GM18519 (cell line): Measurements from ENCODE around the gene MLPH.

Experiments
- ATAC-seq: cut with Tn5 transposase; IDR thresholded peaks from one replicate; pipeline ENCODE4 v1.9.1; 2021; ENCODE audit warnings: mild to moderate bottlenecking, moderate library complexity; ENCODE audit not compliant: unreplicated experiment, low FRiP score

The MLPH gene

DNA sequence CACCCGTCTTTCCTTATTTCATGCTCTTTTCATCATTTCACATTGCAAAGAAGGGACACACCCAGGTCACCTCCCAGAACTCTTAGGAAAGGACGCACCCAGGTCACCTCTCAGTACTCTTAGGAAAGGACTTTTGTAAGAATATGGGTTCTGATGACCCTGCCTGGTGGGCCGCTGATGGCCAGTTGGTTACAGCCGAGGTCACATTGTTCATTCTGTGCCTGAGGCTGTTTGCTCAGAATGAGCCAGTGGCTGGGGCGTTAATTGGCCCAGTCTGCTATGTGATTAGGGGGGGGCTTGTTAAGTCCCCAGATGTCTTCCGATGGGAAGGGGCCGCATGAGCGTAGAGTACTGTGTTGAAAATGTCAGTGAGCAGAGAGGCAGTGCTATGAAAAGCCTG is 9.4 kb downstream of the MLPH start:
- ATAC-seq = no peak

DNA sequence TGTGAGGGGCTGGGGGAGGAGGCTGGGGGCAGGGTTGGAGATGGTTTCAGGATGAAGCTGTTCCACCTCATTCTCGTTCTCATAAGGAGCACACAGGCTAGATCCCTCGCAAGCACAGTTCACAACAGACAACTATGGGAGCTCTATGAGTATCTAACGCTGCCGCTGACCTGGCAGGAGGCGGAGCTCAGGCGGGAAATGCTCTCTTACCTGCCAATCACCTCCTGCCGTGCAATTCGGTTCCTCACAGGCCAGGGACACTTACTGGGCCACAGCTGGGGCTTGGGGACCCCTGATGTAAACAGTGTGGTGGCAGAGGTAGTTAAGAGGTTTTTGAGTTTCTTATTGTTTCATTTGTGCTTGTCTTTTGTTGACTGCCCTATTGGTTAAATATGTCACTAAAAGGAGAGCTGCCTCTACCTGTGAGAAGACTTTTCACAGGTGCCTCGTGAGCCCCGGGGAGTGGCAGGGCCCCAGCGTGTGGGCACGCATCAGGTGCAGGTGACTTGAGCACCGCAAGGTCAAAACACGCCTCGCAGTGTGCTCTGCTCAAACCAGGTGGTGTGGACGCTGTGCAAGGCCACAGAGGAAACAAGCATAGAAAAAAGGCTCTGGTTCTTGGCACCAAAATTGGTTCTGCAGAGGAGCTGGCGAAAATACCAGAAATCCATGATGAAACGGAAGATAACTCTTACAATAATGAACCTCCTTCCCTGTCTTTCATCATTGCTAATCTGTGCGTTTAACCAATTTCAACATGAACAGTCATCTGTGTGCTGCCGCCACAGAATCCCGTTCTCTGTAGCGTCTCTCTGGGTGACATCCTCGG is 10.2 kb downstream of the MLPH start:
- no peak for ATAC-seq

DNA sequence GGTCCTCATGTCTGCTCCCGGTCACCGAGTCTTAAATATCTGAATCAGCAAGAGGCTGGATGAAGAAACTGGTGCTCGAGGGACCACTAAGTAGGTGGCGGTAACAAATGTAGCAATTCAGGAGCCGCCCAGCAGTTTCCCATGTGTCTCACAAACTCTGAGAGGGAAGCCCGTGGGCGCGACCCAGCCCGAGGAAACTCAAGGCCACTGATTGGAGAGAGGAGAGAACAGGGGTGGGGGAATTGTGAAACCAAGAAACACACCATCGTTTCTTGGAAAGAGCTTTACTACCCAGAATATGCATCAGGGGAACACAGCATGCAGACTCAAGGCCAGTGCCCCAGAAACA is 10.8 kb downstream of the MLPH start:
- no peak for ATAC-seq

DNA sequence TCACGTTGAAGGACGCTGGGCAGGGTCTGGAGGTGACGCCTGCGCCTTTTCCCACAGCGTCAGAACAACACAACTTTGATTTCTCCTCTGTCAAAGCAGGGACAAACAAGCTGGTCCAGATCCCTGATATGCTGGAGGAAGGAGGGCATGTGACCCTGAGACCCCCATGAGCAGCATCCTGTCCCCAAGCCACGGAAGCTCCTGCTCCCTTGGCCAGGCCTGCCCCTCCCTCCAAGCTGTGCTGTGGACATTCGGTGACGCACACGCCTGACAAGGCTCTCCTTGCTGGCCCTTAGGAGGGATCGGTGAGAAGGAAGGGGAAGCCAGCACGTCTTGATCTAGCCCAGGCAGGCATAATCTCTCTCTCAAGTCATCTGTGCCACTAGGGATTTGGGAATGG is 11.3 kb downstream of the MLPH start:
- ATAC-seq = no peak

DNA sequence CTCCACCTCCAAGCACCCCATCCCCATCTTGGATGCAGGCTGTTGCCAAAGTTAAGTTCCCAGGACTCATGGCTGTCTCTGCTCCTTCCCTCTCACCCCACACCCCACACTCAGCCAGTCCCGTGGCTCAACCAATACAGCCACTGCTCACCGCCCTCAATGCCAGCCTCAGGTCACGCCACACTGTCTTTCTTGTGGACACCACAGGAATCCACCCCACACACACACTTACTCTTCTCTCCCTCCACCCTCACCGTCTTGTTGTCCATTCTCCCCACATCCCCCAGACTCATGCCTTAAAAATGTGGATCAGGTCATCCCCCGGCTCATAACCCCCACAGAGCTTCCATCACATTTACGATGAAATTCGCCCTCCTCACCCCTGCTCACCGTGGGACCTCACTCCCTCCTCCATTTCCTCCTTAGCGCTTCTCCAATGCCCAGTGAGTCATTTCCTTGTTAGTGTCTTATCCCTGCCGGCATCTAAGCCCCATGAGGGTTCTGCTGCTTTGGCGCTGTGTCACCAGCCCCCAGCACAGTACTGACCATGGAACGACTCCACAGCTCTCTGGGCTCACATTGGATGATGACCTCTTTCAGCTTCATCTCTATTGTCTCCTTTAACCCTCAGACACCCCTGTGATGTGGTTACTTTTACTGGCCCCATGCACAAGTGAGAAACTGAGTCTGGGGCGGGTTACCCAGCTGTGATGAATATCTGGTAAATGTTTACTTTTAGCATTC is 13.8 kb downstream of the MLPH start:
- ATAC-seq = no peak

DNA sequence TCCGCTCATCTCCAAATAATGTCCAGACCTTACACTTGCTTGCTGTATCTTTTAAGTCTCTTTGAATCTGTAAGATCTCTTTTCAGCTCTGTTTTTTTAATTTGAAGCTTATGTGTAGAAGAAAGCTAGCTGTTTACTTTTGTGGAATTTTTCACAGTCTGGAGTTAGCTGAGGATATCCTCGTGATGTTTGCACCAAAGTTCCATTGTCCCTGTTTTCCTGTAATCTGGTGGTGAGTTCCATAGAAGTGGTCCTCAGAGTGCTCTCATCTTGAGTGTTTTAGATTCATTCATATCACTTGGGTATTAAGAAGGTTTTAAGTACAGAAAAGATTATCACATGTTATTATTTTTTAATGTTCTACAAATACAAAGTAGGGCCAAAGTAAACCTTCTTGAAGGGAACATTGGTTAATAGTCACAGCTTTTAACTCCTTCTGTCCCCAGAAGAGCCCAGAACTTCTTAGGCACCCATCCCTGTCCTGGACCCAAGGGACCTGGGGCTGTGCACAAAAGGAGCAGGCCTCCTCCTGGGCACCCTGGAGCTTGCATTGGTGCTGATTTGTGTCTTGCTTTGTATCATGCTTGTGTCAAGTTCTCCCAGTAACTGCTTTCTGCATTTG is 15.0 kb downstream of the MLPH start:
- no peak for ATAC-seq

DNA sequence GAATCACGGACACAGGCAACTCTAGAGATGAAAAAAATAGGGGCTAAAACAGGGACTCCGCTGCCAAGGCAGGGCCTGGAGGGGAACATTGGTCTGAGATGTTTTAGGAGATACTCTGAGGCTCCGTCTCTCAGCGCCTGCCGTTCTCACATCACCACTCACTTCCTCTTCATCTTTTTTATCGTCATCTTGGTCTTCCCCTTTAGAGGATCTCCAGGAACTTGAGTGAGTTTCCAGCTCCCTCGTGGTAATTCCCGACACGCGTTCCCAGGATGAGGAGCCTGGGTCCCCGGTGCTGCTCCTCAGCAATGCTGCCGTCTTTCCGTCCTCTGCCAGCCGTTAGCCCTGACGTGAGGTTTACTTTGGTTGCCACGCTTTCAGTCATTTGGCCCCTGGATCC is 16.1 kb downstream of the MLPH start:
- ATAC-seq = no peak

DNA sequence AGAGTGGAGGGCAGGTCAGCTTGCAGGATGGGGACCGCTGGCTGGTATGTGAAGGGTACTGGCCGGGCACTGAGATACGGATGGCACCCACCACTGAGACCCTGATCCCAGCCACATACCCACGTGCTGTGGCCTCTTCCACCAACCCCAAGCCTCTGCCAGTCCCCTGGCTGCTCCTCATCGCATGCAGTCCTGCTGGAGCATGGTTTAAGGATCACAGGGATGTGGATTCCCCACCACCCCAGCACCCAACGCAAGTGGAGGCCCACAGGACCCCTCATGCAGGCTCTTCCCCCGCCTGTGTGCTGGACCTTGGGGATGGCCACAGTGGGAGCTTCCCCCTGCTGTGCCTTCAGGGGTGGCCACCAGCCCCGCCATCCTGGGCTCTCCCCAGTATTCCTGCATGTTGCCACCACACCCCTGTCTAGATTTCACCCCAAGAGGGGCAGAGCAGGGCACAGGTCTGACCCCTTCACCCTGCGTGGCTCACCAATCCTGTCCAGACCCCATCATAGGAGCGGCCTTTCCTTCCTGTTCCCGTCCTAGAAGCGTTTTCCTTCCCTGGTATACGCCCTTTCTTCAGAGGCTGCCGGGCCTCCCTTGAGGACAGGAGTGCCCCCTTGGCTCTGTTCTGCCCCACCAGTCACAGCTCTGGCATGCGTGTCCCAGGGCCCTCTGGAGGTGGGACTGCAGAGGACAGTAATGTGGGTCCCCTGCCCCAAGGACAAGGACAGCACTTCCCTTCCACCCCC is 18.3 kb downstream of the MLPH start:
- ATAC-seq = no peak

DNA sequence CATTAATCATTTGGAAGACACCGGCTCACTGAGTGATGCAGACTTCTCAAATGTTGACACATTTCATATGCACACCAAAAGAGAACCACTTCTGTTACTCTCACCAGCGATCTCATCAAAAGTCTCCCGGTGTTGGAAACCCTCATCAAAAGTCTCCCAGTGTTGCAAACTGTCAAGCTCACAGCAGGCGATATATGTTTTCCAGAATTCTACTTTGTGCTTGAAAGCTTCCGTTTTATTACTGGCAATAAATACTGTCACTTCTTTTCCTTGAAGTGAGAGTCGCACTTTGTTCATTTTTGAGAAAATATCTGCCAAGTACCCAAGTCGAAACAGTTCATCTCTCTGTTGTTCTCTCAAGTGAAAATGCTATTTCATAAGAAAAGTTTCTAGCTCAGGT is 20.5 kb downstream of the MLPH start:
- no peak for ATAC-seq

DNA sequence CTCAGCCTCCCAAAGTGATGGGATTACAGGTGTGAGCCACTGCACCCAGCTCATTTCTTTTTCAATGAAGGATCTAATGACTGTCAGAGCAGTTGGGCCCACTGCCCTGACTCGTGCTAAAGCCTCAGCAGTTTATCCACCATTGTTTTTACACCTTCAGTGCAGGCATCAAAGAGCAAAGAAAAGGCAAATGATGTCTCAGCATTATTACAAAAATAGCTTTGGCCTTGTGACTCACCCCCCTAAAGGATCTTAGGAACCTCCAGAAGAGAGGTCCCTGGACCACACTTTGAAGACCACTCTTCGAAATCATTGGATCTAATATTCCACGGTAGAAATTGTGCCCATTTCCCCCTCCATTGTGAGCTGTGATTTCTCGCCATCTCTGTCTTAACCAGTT is 21.3 kb downstream of the MLPH start:
- no peak for ATAC-seq

DNA sequence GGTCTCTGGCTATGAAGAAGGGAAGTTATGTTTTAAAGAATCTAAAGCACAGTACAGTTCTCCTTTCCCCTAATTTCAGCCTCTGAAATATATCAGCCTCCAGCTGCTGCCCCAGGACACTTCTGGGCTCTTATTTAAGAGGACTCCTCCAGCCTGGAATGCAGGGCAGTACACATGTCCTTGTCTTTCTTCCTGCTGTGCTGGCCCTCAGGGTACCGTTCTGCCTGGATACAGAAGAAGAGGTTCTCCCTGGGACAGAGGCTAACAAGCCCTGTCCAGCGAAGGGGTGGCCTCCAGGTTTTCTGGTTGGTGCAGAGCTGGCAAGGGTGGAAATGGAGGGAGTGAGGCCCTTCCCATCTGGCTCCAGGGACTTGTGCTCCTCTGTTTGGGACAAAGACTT is 22.1 kb downstream of the MLPH start:
- ATAC-seq = no peak

DNA sequence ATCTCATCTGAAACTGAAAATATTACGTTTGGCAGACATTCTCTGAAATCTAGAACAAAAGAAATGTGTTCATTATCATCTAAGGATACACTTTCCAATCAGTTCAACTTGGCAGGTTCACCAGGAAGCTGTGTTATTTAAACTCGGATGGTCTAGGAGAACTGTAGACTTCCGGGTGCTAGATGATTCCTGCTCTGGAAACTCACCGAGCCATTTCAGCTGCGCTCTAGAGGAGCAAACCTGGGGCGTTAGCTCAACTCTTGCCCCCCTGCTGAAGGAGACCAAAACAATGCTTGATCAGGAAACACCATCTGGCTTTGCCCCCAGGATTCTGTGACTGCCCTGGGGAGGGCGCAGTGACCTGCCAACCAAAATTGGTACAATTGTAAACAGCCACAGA is 22.9 kb downstream of the MLPH start:
- ATAC-seq = no peak

DNA sequence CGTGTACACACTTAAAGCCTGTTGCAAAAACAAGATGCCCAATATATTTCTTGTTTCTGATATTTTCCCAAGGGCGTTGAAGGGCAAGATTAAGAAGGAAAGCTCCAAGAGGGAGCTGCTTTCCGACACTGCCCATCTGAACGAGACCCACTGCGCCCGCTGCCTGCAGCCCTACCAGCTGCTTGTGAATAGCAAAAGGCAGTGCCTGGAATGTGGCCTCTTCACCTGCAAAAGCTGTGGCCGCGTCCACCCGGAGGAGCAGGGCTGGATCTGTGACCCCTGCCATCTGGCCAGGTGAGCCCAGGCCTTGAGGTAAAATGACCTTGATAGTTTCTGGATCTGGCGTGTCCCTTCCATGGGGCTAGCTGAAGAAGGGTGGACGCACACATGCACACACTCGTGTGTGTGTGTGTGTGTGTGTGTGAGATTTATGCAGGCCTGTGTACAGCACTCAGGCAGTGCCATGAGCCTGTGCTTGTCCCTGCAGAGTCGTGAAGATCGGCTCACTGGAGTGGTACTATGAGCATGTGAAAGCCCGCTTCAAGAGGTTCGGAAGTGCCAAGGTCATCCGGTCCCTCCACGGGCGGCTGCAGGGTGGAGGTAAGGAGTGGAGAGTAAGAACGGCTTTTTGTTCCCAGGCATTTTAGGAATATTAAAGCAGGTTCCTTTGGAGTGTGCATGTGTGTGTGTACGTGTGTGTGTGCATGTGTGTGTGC is 23.6 kb downstream of the MLPH start:
- no peak for ATAC-seq

DNA sequence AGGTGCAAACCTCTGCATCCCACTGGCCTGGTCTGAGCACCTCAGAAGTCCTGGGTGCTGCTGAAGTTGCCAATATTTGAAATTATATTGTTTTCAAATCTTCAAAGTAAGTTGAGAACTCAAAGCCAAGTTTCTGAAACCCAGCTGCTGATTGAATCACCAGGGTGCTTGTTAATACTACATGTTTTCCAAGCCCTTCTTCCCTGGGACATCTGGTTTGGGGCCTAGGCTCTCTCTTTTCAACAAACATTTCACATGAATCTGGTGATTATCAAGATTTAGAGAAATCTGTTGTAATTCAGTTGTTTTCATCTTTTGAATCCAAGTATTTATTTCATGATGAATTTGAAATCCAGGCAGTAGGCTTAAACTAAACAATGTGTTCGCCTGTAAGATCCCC is 24.4 kb downstream of the MLPH start:
- ATAC-seq = no peak

DNA sequence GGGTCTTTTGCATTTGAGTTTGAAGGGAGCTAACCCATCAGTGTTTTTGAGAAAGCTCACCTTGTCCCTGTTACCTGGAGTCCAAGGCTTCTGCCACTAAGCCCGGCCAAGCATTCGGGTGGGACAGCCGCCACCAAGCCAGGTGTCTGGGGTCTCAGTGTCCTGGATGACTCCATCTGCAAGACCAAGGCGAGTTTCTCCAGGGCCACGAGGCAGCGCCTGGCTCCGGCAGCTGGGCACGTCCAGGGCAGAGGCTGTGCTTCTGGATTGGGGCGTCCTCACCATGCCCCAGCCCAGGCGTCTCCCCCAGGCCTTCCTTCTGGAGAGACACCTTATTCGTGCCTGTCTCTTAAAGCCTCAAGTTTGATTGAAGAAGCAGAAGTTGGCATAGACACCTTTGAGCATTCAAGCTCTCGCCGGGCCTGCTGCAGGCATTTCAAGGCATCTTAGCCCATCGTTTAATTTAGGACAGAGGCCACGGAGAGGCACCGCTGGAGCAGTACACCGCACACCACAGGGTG is 24.9 kb downstream of the MLPH start:
- ATAC-seq = no peak

DNA sequence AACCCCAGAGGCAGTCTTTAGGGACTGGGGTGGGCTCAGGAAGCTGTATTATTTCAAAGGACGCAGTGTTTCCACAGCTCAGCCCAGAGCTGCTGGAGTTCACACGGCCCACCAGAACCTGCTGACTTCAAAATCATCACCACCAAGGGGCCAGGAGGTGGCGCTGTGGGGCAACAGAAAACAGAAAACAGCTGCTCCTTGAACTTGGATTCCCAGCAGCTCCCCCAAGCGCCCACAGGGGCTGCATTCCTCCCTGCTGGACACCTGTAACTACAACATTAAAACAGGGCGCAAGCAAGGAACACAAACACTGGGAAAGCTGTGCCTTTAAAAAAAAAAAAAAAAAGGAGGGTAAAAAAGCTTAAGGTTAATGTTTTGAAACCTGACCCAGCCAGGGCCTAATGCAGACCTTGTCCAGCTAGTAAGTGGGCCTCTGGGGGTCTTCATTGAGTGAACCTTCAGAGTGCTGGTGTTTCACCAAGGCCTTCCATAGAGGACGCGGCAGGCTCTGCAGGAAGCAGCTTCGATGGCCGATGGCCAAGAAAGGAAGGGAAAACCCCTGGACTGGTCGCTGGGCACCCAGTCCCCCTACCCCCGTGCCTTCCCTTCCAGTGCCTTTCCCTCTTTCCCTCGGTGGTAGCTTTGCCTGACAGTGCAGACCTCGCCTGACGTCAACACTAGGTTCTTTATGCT is 25.9 kb downstream of the MLPH start:
- ATAC-seq = no peak

DNA sequence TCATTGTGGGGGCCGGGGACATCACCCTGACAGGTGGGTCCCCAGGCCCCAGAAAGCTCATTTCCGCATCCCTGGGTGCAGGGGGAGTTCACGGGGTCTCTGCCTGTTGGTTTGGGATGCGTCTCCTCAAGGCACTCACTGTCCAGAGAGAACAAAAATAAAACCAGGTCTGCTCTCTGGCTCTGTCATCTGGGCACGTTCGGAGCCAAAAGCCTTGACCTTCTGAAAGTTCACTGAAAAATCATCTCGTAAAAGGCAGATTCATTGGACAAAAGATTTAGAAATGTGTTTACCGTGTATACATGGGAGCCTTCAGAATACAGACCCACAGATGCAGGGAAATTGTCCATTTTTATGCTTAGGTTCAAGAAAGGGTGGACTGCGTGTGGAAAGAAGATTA is 26.6 kb downstream of the MLPH start:
- ATAC-seq = no peak

DNA sequence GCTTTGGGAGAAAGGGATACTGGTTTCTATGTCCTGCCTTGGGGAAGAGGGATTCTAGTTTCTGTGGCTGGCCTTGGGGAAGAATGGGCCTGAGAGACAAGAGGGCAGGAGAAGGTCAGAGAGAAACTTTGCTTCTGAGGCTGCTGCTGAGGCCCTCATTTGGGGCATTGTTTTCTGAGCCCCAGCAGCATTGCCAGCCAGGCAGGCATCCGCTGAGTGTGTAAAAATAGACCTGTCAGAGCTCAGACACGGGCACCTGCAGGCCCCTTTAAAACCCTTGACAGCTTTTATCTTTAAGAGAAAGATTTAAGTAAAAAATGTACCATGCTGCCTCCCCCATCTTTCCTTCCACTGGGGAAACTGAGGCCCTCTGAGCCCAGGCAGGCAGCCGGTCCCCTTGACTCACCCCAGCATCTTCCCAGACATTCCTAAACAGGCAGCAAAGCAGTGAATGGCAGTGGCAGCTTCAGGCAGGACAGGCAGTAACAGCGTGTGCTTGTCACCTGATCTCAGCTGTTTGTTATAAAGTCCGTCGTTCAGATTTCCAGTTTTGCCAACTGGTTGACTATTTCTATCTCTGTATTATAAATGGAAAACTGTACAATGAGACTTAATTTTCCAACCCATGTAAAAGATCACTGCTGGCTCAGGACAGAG is 27.6 kb downstream of the MLPH start:
- no peak for ATAC-seq

DNA sequence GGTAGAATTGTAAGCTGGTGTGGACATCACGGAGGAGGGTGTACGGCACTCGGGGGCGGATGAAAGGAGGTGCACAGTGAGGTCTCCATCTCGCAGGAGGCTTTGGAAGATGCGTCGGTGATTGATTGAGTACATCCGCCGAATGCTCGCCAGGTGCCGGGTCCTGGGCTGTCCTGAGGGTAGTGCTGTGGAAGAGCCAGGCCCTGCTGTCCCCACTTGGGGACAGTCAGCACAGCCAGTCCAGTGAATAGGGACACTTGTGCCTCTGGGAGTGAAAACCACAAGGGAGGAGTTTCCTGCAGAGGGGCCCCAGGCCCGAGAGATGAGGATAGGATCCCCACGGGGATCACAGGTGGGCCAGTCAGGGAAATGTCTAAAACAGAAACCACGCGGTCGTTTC is 28.1 kb downstream of the MLPH start:
- ATAC-seq = no peak
